PC-3 (cell line): ENCODE measurements around the gene MVB12B. TPM values are rescaled to one million over a fixed set of nuclear protein-coding genes. Genes with fewer than 3 reads are reported as not detected.

Experiments
- ATAC-seq: fragments of 200-7000 bp; cut with Tn5 transposase; 2 replicates; pipeline ENCODE4 v1.9.1; 2020; ENCODE audit warnings: mild to moderate bottlenecking, moderate library complexity
- BruUV-seq: library from RNA; stranded (reverse); fragments of 400-500 nt; replicated peaks from 2 replicates; lab custom pipeline; 2021; lab: Mats Ljungman, UMichigan
- CTCF ChIA-PET: fragments of 300-600 bp; sonication (Branson Sonifier 250); formaldehyde crosslinking; loops from one replicate; lab custom pipeline; 2022; ENCODE audit warnings: antibody characterized with exemption; lab: Charles Lee
- POLR2A ChIA-PET: fragments of 300-600 bp; sonication (Branson Sonifier 250); formaldehyde crosslinking; loops from one replicate; lab custom pipeline; 2022; ENCODE audit warnings: antibody characterized with exemption; ENCODE audit not compliant: unreplicated experiment; lab: Charles Lee
- DNase-seq: peaks from one replicate; pipeline ENCODE4 v3.0.0-alpha.2; 2015
- H2AFZ ChIP-seq: fragments of 300-600 bp; sonication (generic); 2 replicates; pipeline ENCODE4 v1.6.0; 2016; ENCODE audit warnings: antibody characterized with exemption, low read length
- H3F3A ChIP-seq: fragments of 300-600 bp; sonication (generic); one replicate; pipeline ENCODE4 v1.6.0; 2017; ENCODE audit warnings: antibody characterized with exemption, low read length, control low read depth, mild to moderate bottlenecking; ENCODE audit not compliant: unreplicated experiment
- H3K27ac ChIP-seq: fragments of 300-600 bp; sonication (generic); 2 replicates; pipeline ENCODE4 v1.5.1; 2016; ENCODE audit warnings: mild to moderate bottlenecking, low read length
- H3K27me3 ChIP-seq: fragments of 300-600 bp; sonication (generic); 2 replicates; pipeline ENCODE4 v1.6.1; 2016; ENCODE audit warnings: low read length, mixed read lengths
- H3K36me3 ChIP-seq: fragments of 300-600 bp; sonication (generic); 2 replicates; pipeline ENCODE4 v1.6.1; 2016; ENCODE audit warnings: low read depth, mixed run types, low read length, mixed read lengths
- H3K4me1 ChIP-seq: fragments of 300-600 bp; sonication (generic); 2 replicates; pipeline ENCODE4 v1.5.1; 2016; ENCODE audit warnings: low read length; ENCODE audit not compliant: insufficient read depth
- H3K4me2 ChIP-seq: fragments of 300-600 bp; sonication (generic); 2 replicates; pipeline ENCODE4 v1.6.0; 2016; ENCODE audit warnings: low read length
- H3K4me3 ChIP-seq: fragments of 300-600 bp; sonication (generic); 2 replicates; pipeline ENCODE4 v1.5.1; 2016; ENCODE audit warnings: mild to moderate bottlenecking, low read length, mixed read lengths
- H3K79me2 ChIP-seq: fragments of 300-600 bp; sonication (generic); 2 replicates; pipeline ENCODE4 v1.6.1; 2017; ENCODE audit warnings: low read length, mixed read lengths
- H3K9ac ChIP-seq: fragments of 300-600 bp; sonication (generic); 2 replicates; pipeline ENCODE4 v1.6.0; 2016; ENCODE audit warnings: mild to moderate bottlenecking, low read length
- H3K9me2 ChIP-seq: fragments of 300-600 bp; sonication (generic); replicated peaks from 2 replicates; pipeline ENCODE4 v1.6.1; 2016; ENCODE audit warnings: mixed run types, low read length, mixed read lengths
- H3K9me3 ChIP-seq: fragments of 300-600 bp; sonication (generic); 2 replicates; pipeline ENCODE4 v1.6.1; 2016; ENCODE audit warnings: low read length, mixed read lengths
- H4K20me1 ChIP-seq: fragments of 300-600 bp; sonication (generic); 2 replicates; pipeline ENCODE4 v1.6.1; 2016; ENCODE audit warnings: low read length, mixed read lengths
- EZH2 ChIP-seq: fragments of 300-600 bp; sonication (generic); IDR thresholded peaks from one replicate; pipeline ENCODE4 v1.6.1; 2017; ENCODE audit warnings: antibody characterized with exemption, mild to moderate bottlenecking, low read length; ENCODE audit not compliant: unreplicated experiment
- EZH2phosphoT487 ChIP-seq: fragments of 300-600 bp; sonication (generic); IDR thresholded peaks from 2 replicates; pipeline ENCODE4 v1.6.1; 2018; ENCODE audit warnings: mild to moderate bottlenecking, antibody characterized with exemption, low read length, borderline replicate concordance
- intact Hi-C: fragments of 100-400 bp; cut with micrococcal nuclease; formaldehyde crosslinking; loops from 2 replicates; pipeline ENCODE4 v1.9.0; 2023
- total RNA-seq: library from RNA; depleted of rRNA; stranded (reverse); fragments of >200 nt; gene quantifications from 2 replicates; pipeline ENCODE4 v1.2.3, GENCODE V29; 2014
- TF ChIP-seq, protein P1 (sequence below): fragments of 300-600 bp; sonication (generic); conservative IDR thresholded peaks from 2 replicates; pipeline ENCODE4 v1.5.1; 2017; ENCODE audit warnings: antibody characterized with exemption, low read depth, mild to moderate bottlenecking, low read length

MVB12B gene
- total RNA-seq, 1 experiment from 2014 or later, result 7.2 TPM

DNA sequence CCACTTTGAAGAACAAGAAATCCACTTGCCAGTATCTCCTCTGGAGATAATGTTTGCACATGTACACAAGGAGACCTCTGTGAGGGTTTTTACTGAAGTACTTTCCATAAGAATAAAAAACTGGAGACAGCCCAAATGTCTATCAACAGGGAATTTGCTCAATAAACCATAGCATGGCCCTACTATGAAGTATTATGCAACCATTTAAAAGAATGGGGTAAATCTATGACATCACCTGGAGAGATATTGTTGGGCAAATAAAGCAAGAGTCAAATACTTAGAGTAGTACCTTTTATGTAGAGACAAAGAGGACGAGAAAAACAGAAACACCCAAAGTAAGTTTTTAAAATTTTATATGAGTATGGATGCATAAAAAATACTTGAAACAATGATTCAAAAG is 23.9 kb upstream of the MVB12B start:
- H3K79me2 ChIP-seq, result no peaks in the 10 kb centered on the region
- no TSS peak for BruUV-seq
- TF ChIP-seq, protein P1, sequence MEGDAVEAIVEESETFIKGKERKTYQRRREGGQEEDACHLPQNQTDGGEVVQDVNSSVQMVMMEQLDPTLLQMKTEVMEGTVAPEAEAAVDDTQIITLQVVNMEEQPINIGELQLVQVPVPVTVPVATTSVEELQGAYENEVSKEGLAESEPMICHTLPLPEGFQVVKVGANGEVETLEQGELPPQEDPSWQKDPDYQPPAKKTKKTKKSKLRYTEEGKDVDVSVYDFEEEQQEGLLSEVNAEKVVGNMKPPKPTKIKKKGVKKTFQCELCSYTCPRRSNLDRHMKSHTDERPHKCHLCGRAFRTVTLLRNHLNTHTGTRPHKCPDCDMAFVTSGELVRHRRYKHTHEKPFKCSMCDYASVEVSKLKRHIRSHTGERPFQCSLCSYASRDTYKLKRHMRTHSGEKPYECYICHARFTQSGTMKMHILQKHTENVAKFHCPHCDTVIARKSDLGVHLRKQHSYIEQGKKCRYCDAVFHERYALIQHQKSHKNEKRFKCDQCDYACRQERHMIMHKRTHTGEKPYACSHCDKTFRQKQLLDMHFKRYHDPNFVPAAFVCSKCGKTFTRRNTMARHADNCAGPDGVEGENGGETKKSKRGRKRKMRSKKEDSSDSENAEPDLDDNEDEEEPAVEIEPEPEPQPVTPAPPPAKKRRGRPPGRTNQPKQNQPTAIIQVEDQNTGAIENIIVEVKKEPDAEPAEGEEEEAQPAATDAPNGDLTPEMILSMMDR, result no peak
- TF ChIP-seq EZH2 (no peak), EZH2phosphoT487 (no peak)
- H3K4me1 ChIP-seq, result no peaks in the 10 kb centered on the region
- H3K9ac ChIP-seq, result no peak overlapping the region
- ChIA-PET CTCF (interaction anchor here (0.6 to 1.5 kb wide), 2 partner anchors 14 to 96 kb away, joined by 3 to 8 read pairs; no protein-coding TSS in a partner anchor), POLR2A (no interaction called here)
- intact Hi-C loops, result loop anchor here (1.0 kb wide), 3 partner anchors 84 to 189 kb away; no protein-coding TSS in a partner anchor
- no peaks in the 10 kb centered on the region for H3F3A ChIP-seq
- no peak overlapping the region for H2AFZ ChIP-seq
- no peaks in the 10 kb centered on the region for H3K27me3 ChIP-seq
- no peak overlapping the region for H3K27ac ChIP-seq
- H3K36me3 ChIP-seq, result no peaks in the 10 kb centered on the region
- no peak overlapping the region for H3K4me3 ChIP-seq
- DNase-seq, result no peak
- ATAC-seq, result no peak
- no peaks in the 10 kb centered on the region for H3K9me3 ChIP-seq
- H3K9me2 ChIP-seq, result no peaks in the 10 kb centered on the region
- no peaks in the 10 kb centered on the region for H4K20me1 ChIP-seq
- H3K4me2 ChIP-seq, result no peak overlapping the region

DNA sequence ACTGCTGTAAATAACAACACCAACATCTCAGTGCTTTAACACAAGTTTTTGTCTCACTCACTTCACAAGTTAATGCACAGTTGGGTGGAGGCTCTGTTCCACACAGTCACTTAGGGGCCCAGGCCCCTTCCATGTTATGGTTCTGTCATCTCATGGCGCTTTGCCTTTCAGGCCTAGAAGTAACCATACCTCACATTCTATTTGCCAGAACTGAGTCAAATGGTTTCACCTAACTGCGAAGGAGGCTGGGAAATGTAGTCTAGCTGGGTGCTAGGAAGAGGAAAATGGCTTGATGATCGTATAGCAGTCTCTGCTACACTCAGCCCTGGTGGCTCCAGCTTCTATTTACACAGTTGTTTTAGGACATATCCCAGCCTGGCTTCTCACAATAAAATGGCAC is 23.1 kb upstream of the MVB12B start:
- no peak overlapping the region for H3K4me3 ChIP-seq
- BruUV-seq, result no TSS peak
- intact Hi-C loops, result no loop called here

More for the DNA sequence above, 23.1 kb upstream of the MVB12B start:
- DNase-seq (no peak), ATAC-seq (no peak)
- Histone ChIP-seq H2AFZ (no peak overlapping the region), H3K9me3 (no peaks in the 10 kb centered on the region), H3K9me2 (no peaks in the 10 kb centered on the region), H3K27me3 (no peaks in the 10 kb centered on the region), H3F3A (no peaks in the 10 kb centered on the region), H3K4me1 (no peaks in the 10 kb centered on the region), H3K27ac (no peak overlapping the region), H4K20me1 (no peaks in the 10 kb centered on the region), H3K36me3 (no peaks in the 10 kb centered on the region), H3K79me2 (no peaks in the 10 kb centered on the region), H3K9ac (no peak overlapping the region), H3K4me2 (no peak overlapping the region)
- POLR2A ChIA-PET, result no interaction called here
- CTCF ChIA-PET, result no interaction called here
- TF ChIP-seq EZH2, result no peak
- TF ChIP-seq, protein P1, result no peak
- TF ChIP-seq EZH2phosphoT487, result no peak
